DND-41 (cell line): ENCODE measurements around the gene HOXD9.

Experiments used
- ATAC-seq: fragments of 200-7000 bp; cut with Tn5 transposase; 3 replicates; pipeline ENCODE4 v1.9.1; 2021; ENCODE audit warnings: low read depth; ENCODE audit not compliant: insufficient read depth
- DNase-seq: peaks from one replicate; pipeline ENCODE4 v3.0.0-alpha.2; 2020
- H2AFZ ChIP-seq: 2 replicates; pipeline ENCODE4 v1.6.0; 2012; ENCODE audit warnings: low read depth, low read length
- H3K27ac ChIP-seq: 2 replicates; pipeline ENCODE4 v1.5.1; 2012; ENCODE audit warnings: low read length, inconsistent platforms
- H3K27me3 ChIP-seq: fragments of 200-600 bp; sonication (generic); 2 replicates; pipeline ENCODE4 v1.6.0; 2012; ENCODE audit warnings: low read length, mild to moderate bottlenecking, inconsistent platforms; ENCODE audit not compliant: insufficient read depth, poor library complexity
- H3K36me3 ChIP-seq: 2 replicates; pipeline ENCODE4 v1.5.1; 2012; ENCODE audit warnings: low read length, inconsistent platforms; ENCODE audit not compliant: insufficient read depth
- H3K4me1 ChIP-seq: 2 replicates; pipeline ENCODE4 v1.5.1; 2012; ENCODE audit warnings: mild to moderate bottlenecking, low read length; ENCODE audit not compliant: insufficient read depth
- H3K4me2 ChIP-seq: 2 replicates; pipeline ENCODE4 v1.6.0; 2012; ENCODE audit warnings: mild to moderate bottlenecking, moderate library complexity, low read length, inconsistent platforms; ENCODE audit not compliant: insufficient read depth
- H3K4me3 ChIP-seq, 2 experiments: fragments of 200-600 bp in 1 of 2; shearing (Covaris generic) in 1 of 2; 2 replicates each; pipeline ENCODE4 v1.5.1; 2012 to 2016; ENCODE audit warnings: inconsistent platforms in 2 of 2, low read length in 2 of 2, mild to moderate bottlenecking in 2 of 2, low read depth in 1 of 2, moderate library complexity in 1 of 2
- H3K79me2 ChIP-seq: 2 replicates; pipeline ENCODE4 v1.6.0; 2012; ENCODE audit warnings: low read length, inconsistent platforms; ENCODE audit not compliant: insufficient read depth
- H3K9ac ChIP-seq: 2 replicates; pipeline ENCODE4 v1.6.0; 2012; ENCODE audit warnings: low read depth, mild to moderate bottlenecking, inconsistent platforms, low read length, moderate library complexity
- H3K9me3 ChIP-seq: 2 replicates; pipeline ENCODE4 v1.5.1; 2012; ENCODE audit warnings: low read length, moderate library complexity, mild to moderate bottlenecking, inconsistent platforms; ENCODE audit not compliant: insufficient read depth, severe bottlenecking
- H4K20me1 ChIP-seq: 2 replicates; pipeline ENCODE4 v1.6.0; 2012; ENCODE audit warnings: low read length; ENCODE audit not compliant: insufficient read depth
- CTCF ChIP-seq: IDR thresholded peaks from 2 replicates; pipeline ENCODE4 v1.5.1; 2012; ENCODE audit warnings: borderline replicate concordance, low read length, moderate library complexity, mild to moderate bottlenecking; ENCODE audit not compliant: poor library complexity, severe bottlenecking; ENCODE audit errors: extremely low read depth
- EZH2 ChIP-seq: IDR thresholded peaks from 3 replicates; pipeline ENCODE4 v1.6.1; 2012; ENCODE audit warnings: borderline replicate concordance, low read depth, mild to moderate bottlenecking, moderate library complexity, low read length, inconsistent platforms; ENCODE audit not compliant: severe bottlenecking

HOXD9 gene

GRCh38 chr2:176094349-176094748 is 28.2 kb upstream of the HOXD9 start:
- ATAC-seq (no peak), DNase-seq (peak; percentile 10)
- no peaks in the 10 kb centered on the region for H4K20me1 ChIP-seq
- TF ChIP-seq EZH2 (no peak), CTCF (no peak)
- H3K27me3 ChIP-seq: no peaks in the 10 kb centered on the region
- peak overlapping the region; percentile 35 to 83; a peak in 3 of 4 replicates for H3K4me3 ChIP-seq
- H3K4me1 ChIP-seq: peaks cover 44% of the 10 kb centered on the region
- H3K4me2 ChIP-seq: peak overlapping the region; percentile 74
- H3K36me3 ChIP-seq: no peaks in the 10 kb centered on the region
- peak overlapping the region; percentile 92 for H3K27ac ChIP-seq
- H2AFZ ChIP-seq: no peak overlapping the region
- no peaks in the 10 kb centered on the region for H3K9me3 ChIP-seq
- peaks cover 26% of the 10 kb centered on the region for H3K79me2 ChIP-seq
- H3K9ac ChIP-seq: peak overlapping the region; percentile 89

GRCh38 chr2:176095421-176095820 is 27.1 kb upstream of the HOXD9 start:
- H3K9me3 ChIP-seq: no peaks in the 10 kb centered on the region
- no peak for ATAC-seq
- peaks cover 26% of the 10 kb centered on the region for H3K79me2 ChIP-seq
- H3K27ac ChIP-seq: peak overlapping the region; percentile 92
- peak overlapping the region in 1 of 2 experiments; percentile 57; a peak in 2 of 4 replicates for H3K4me3 ChIP-seq
- H3K27me3 ChIP-seq: no peaks in the 10 kb centered on the region
- peak overlapping the region; percentile 89 for H3K9ac ChIP-seq
- H3K4me1 ChIP-seq: peaks cover 44% of the 10 kb centered on the region
- no peaks in the 10 kb centered on the region for H3K36me3 ChIP-seq
- TF ChIP-seq CTCF (no peak), EZH2 (no peak)
- peak overlapping the region; percentile 74 for H3K4me2 ChIP-seq
- H4K20me1 ChIP-seq: no peaks in the 10 kb centered on the region
- no peak for DNase-seq
- peak overlapping the region; percentile 90 for H2AFZ ChIP-seq

GRCh38 chr2:176096243-176096985 is 26.1 kb upstream of the HOXD9 start:
- ATAC-seq (peak; percentile 47), DNase-seq (peak; percentile 71)
- H3K27me3 ChIP-seq: no peaks in the 10 kb centered on the region

More at GRCh38 chr2:176096243-176096985, 26.1 kb upstream of the HOXD9 start:
- TF ChIP-seq CTCF: peak; percentile 22
- no peak for TF ChIP-seq EZH2
- Histone ChIP-seq H3K4me2 (peak overlapping the region; percentile 74), H3K36me3 (no peaks in the 10 kb centered on the region), H3K4me3 (peak overlapping the region; percentile 17 to 57), H3K9ac (peak overlapping the region; percentile 89), H3K4me1 (peaks cover 44% of the 10 kb centered on the region), H2AFZ (peak overlapping the region; percentile 90), H3K79me2 (peaks cover 26% of the 10 kb centered on the region), H3K9me3 (no peaks in the 10 kb centered on the region), H4K20me1 (no peaks in the 10 kb centered on the region), H3K27ac (peak overlapping the region; percentile 92)
